HG03571 (cell line): ENCODE measurements around the gene FSTL4.

Source experiments
- ATAC-seq: cut with Tn5 transposase; IDR thresholded peaks from one replicate; pipeline ENCODE4 v1.9.1; 2021; ENCODE audit not compliant: unreplicated experiment

Gene FSTL4

GRCh38 chr5:133372293-133372937 lies 239.9 kb downstream of the FSTL4 start:
- ATAC-seq: no peak

DNA sequence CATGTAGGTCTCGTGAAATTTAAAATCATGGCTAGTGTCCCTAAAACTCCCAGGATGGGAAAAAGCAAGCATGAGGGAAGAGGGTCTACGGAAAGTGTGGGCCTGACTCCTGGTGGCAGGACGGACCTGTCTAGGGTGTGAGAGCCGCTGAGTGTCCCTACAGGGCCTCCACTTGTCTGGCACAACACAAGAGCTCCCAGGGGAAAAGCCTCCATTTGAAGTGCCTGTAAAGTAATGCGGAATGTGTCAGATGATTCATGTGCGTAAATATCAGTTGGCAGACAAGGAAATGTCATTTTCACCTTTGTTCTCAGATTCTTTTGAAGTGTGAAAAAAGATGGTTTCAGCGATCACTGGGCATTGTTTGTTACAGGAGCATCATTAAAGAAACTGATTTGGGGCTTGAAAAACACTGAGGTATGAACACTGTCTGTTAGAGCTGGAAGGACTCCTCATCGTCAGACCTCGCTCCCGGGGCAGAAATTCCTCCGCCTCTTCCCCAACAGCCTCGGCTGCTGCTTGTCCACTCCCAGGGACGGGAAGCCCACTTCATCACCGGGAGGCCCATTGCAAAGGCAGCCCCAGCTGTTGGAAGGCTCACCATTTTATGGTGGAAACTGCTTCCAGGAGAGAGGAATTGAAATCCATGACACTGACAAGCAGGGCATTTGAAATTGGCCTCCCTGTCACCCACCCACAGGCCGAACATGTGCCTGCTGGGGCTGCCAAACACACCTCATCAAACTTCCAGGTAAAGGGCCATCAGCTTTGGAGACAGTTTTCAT lies 240.8 kb downstream of the FSTL4 start:
- ATAC-seq: no peak

- no peak for ATAC-seq
Measured at GRCh38 chr5:133370904-133371303, 241.4 kb downstream of the FSTL4 start.

DNA sequence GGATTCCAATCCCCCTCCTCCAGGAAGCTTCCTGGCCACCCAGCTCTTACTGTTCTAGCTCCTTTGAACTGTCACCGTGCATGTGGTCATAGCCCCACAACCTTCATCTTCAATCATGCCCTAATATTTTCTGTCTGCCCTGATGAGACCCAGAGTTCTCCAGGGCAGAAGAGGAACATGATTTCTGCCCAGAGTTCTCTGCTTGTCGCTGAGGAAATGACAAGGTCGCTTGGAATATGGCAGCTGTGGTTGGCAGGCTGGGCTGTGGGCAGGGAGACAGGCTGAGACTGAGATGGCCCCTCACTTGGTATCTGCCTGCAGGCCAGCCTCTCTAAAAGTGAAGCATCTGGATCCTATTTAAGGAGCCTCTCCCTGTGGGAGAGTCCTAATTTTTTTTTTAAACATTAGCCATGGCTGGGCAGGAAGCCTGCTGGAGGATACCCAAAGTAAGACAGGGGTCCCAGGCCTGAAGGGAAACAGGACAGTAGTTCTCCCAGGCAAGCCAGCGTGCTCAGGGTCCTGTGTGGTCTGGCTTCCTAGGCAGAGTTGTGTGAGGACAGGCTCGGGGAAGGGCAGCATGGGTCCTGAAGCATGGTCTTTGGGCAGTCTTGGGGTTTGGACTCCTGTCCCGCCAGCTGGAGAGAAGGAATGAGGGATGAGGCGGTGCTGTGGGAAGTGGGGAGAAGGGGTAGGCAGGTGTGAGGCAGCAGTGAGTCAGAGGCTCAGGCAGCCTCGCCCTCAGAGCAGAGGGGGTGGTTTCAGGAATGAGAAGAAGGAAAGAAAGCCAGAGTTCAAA lies 242.1 kb downstream of the FSTL4 start:
- ATAC-seq: no peak

DNA sequence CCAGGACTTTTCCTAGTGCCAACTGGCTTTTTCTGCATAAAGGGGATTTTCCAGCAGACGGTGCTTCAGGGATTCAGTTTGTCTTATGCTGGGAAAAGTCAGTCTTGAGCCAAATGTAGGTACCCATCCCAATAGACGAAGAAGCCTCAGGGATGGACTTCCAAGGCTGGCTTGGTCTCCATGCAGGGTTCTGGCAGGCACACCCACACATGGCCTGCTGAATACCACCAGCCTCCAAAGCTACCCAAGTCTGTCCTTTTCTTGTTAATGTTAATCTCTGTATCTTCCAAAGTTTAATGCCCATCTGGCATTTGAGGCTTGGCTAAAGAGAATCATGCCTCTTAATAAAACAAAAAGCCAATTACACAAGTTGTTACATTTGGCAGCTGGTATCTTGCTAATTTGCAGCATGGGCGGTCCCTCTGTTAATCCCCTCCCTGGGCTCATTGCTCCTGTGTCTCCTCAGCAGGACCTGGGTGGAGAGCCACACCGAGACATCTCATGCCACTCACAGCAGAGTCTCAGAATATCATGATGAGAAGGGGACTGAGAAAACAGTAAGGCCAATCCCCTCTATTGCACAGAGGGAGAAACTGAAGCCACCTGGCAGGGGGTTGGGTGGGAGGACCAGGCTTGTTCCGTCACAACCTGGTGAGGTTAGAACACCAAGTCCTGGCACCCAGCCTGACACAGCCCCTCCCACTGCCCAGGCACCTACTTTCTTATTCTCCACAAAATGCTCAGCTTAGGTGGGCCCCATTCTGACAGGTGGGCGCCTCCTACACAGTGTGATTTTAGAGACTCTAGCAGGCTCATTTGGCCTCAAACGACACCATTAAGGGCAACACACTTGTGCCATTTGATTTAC lies 243.2 kb downstream of the FSTL4 start:
- no peak for ATAC-seq

GRCh38 chr5:133367984-133368383 lies 244.4 kb downstream of the FSTL4 start:
- ATAC-seq: no peak

GRCh38 chr5:133367071-133367786 lies 245.1 kb downstream of the FSTL4 start:
- ATAC-seq: no peak

DNA sequence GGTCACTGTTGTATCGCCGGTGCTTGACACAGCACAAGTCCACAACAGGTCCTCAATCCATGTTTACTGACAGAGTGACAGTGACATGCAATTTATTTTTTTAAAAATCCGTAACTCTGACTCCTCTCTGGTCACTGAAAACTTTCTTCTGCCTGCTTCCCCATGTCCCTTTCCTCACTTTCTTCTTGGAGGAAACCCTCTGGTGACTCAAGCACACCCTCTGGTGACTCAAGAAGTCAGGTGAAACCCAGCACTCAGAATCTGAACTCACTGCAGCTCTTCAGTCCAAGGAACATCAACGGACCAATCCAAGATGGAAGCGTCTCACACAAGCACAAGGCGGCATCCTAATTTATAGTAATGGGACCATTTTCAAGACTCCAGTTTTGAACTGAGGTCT lies 245.9 kb downstream of the FSTL4 start:
- no peak for ATAC-seq

- no peak for ATAC-seq
Measured at GRCh38 chr5:133365738-133366137, 246.6 kb downstream of the FSTL4 start.

GRCh38 chr5:133364936-133365707 lies 247.2 kb downstream of the FSTL4 start:
- no peak for ATAC-seq

GRCh38 chr5:133363807-133364587 lies 248.3 kb downstream of the FSTL4 start:
- no peak for ATAC-seq

DNA sequence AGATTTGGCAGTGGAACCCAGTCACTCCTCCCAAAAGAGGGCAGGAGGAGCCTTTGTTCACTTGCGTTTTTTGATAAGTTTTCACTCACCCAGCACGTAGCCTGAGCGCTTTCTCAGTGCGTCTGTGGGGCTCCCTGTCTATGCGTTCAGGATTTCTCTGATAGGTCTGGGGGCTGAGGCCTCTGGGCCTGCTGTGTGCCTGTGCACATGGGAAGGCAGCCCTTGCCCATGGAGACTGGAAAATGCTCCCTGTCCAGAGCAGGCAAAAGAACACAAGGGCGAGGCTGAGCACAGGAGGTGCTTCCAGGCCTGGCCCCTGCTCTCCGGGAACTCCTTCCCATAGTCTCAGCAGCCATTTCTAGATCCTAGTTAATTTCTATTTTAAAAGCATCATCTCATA lies 249.9 kb downstream of the FSTL4 start:
- no peak for ATAC-seq

GRCh38 chr5:133361922-133362321 lies 250.4 kb downstream of the FSTL4 start:
- no peak for ATAC-seq

DNA sequence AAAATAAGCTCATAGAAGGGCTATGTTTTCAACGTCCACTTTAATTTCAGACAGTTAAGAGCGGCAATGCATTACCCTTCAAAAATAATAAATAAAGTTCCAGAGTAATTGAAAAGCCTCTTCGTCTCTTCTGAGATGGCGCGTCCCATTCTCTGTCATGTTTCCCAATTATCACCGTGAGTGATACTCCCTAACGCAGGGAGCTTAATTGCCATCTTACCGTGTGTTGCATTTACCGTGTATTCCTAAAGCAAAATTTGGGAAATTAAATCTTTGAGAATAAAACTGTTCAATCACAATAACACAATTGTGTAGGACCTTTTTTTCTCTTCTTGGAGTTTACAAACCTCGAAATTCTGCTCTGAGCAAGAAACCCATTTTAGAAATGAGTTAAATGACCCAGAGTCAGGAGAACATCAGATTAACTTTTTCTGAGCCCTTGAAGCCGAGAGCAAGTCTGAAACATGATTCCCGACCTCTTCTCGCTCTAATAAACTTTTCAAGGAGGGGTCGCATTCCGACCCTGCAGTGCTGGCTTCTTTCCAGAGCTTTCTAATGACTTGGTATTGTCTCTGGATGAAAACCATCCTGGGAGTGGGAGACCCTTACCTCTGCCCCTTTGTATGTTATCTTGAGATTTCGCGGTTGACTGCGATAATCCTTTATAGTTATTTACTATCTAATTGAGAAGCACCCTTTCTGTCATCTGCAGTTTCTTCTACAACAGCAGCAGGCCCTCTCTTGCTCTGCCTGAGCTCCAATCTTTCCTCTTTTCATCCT lies 251.5 kb downstream of the FSTL4 start:
- ATAC-seq: no peak

DNA sequence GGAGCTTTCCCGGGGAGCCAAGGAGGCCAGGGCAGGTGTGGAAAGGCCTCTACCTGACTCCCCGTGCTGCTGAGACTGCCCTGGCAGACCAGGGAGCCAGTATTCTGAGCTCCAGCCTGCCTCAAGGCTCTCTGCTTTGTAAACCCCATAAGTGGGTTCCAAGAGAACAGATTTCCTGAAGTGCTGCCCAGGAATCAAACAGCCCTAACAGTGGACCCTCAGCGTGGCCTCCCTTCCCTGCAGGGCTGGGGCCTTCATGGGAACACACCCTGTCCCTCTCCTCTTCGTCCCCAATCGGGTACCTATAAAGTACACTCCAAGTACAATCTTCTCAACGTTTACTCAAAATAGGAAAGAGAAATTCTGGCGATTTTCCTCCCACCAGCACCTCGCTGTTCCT lies 252.5 kb downstream of the FSTL4 start:
- ATAC-seq: no peak

DNA sequence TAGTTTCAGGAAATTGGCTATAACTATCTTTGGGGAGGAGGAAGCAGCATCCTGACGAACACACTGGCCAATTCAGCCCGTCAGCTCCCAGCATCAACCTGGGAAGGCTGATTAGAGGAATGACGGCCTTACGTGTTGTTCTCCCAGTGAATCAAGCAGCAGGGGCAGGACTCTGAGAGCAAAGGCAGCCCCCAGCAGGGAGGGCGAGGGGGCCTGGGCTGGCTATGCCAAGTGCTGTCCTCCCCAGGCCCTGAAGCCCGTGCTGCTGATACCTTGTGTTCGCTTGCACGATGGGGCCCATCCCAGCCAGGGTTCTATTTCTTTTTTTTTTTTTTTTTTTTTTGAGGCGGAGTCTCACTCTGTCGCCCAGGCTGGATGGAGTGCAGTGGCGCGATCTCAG lies 254.1 kb downstream of the FSTL4 start:
- no peak for ATAC-seq

GRCh38 chr5:133357758-133358157 lies 254.6 kb downstream of the FSTL4 start:
- ATAC-seq: no peak

GRCh38 chr5:133356984-133357421 lies 255.3 kb downstream of the FSTL4 start:
- no peak for ATAC-seq
